Muscle of leg (tissue), 11 donors: ENCODE data around the gene SLC9A1. TPM values are rescaled to one million over a fixed set of nuclear protein-coding genes. Genes with fewer than 3 reads are reported as not detected.
A peak's percentile ranks its signal among the peaks of the same experiment; 100 is the strongest.

Source experiments
- DNase-seq: peaks from one replicate; pipeline ENCODE4 v3.0.0; 2013
- H3K27ac ChIP-seq: one replicate; pipeline ENCODE4 v1.5.1; 2013; ENCODE audit warnings: mild to moderate bottlenecking, low read length, control low read depth
- H3K27me3 ChIP-seq: one replicate; pipeline ENCODE4 v1.6.1; 2013; ENCODE audit warnings: low read length; ENCODE audit not compliant: control insufficient read depth, insufficient read depth
- H3K36me3 ChIP-seq: one replicate; pipeline ENCODE4 v1.6.1; 2013; ENCODE audit warnings: low read length; ENCODE audit not compliant: control insufficient read depth, insufficient read depth
- H3K4me1 ChIP-seq: one replicate; pipeline ENCODE4 v1.6.1; 2013; ENCODE audit warnings: low read length; ENCODE audit not compliant: control insufficient read depth, insufficient read depth
- H3K4me3 ChIP-seq: one replicate; pipeline ENCODE4 v1.5.1; 2013; ENCODE audit warnings: low read length, control low read depth
- H3K9me3 ChIP-seq: replicated peaks from 2 replicates; pipeline ENCODE4 v1.6.1; 2013; ENCODE audit warnings: low read depth, low read length; ENCODE audit not compliant: control insufficient read depth
- WGBS: methylation state at CpG from one replicate; pipeline ENCODE4 v1.1.5; 2013; ENCODE audit warnings: missing lambda C conversion rate; ENCODE audit not compliant: insufficient coverage; 5-methylcytosine and 5-hydroxymethylcytosine counted together
- polyA plus RNA-seq, 8 donors: library from polyadenylated mRNA; unstranded; fragments of 120-200 nt; gene quantifications; one replicate each; pipeline versions ENCODE4 v1.2.1 to v1.2.3, GENCODE V29; 2013; ENCODE audit warnings: inconsistent platforms in 1 of 8, low replicate concordance in 1 of 8; ENCODE audit not compliant: insufficient read length in 8 of 8, insufficient read depth in 1 of 8
- total RNA-seq: library from RNA; stranded (reverse); fragments of 120-200 nt; gene quantifications from one replicate; pipeline ENCODE4 v1.2.4, GENCODE V29; 2013

Gene SLC9A1
- total and polyA plus RNA-seq, 9 donors = 3.1 to 21.1 (median 16.4) TPM

DNA sequence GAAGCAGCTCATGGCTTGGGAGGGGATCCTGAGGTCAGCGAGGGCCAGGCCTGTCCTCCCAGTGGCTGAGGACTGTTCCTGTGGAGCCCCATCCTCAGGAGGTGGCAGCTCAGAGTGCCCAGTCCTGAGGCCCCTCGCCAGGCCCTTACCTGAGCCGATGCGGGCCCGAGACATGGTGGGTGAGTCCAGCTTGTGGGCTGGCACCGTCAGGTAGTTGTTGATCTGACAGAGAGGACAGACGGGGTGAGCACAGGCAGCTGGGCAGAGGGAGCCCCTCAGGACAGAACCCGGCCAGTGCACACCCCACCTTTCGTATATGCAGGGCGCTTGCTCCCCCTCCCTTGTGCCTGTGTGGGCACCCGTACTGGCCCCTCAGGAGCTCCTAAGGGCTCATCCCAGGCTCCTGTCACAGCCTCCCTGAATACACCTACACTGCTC lies 53.9 kb downstream of the SLC9A1 start:
- Histone ChIP-seq H3K4me1 (peaks cover 29% of the 10 kb centered on the region), H3K9me3 (no peaks in the 10 kb centered on the region), H3K27me3 (no peaks in the 10 kb centered on the region), H3K36me3 (peaks cover 20% of the 10 kb centered on the region), H3K27ac (no peak overlapping the region), H3K4me3 (no peak overlapping the region)
- DNase-seq = no peak
- 90% methylated on average over 11 of the region's 11 CpGs for WGBS

DNA sequence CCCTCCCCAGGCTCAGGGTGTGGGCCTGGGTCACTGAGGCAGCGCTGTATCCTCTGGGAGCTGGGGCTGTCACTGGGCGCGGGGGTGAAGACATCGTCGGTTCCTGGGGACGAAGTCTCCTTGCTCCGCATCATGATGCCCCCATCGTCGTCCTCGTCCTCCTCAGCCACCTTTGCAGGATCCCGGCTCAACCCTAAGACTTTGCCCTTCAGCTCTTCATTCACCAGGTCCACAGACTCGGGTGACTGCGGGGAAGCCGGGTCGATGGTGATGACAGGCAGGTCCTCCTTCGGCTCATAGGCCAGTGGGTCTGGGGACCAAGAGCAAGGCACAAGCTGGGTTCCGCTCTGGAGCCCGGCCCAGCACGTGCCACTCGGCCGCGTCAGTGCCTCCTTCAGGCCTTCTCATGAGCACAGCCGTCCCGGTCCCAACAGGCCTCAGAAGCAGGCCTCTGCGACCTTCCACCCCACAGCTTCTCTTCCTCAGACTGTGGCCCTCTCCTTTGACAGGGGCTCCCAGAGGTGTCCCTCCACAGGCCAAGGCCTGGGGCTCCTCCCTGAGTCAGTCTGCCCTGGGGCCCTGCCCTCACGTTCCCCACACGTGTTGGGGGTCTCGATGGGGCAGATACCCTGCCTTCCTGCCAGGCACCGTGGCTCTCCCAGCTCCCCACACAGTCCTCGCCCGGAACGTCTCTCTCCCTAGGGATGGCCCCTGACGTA lies 54.4 kb downstream of the SLC9A1 start:
- 79% methylated on average over 29 of the region's 33 CpGs for WGBS
- Histone ChIP-seq H3K36me3 (peaks cover 15% of the 10 kb centered on the region), H3K27ac (peak overlapping the region; percentile 78), H3K4me3 (no peak overlapping the region), H3K27me3 (no peaks in the 10 kb centered on the region), H3K4me1 (peaks cover 29% of the 10 kb centered on the region), H3K9me3 (no peaks in the 10 kb centered on the region)
- DNase-seq = no peak

DNA sequence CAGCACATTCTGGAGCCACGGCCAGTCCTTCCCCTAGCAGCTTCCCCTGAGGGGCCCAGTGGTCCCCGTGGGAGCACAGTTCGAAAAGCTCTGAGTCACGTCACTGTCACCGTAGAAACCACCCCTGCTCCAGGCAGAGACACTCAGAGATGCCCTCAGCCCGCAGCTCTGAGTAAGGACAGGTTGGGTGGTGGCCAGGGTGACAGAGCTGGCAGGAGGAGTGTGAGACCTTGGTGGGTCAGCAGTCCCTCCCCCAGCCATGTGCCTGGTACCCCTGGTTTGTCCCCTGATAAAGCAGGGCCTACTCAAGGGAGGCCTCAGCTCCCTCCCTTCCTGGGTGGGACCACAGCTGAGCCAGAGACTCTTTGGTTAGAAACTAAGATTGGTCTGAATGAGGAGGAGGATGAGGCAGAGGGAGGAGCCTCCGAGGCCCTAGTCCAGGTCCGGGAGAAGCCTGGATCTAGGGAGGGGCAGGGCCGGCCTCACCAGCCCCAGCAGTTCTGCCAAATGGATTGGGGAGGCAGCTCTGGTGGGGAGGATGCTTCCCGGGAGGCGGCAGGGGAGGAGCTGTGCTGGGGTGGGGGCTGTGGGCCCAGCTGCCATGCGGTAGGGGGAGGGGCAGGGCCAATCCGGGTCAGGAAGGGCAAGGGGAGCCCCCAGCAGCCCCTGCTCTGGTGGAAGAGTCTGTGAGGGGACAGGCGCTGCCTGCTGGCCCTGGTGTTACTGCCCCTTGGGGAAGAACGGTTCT lies 55.2 kb downstream of the SLC9A1 start:
- Histone ChIP-seq H3K27me3 (no peaks in the 10 kb centered on the region), H3K4me3 (no peak overlapping the region), H3K4me1 (peaks cover 29% of the 10 kb centered on the region), H3K9me3 (no peaks in the 10 kb centered on the region), H3K27ac (peak overlapping the region; percentile 78), H3K36me3 (peaks cover 11% of the 10 kb centered on the region)
- DNase-seq = peak; percentile 83
- WGBS = 27% methylated on average over 10 of the region's 15 CpGs

DNA sequence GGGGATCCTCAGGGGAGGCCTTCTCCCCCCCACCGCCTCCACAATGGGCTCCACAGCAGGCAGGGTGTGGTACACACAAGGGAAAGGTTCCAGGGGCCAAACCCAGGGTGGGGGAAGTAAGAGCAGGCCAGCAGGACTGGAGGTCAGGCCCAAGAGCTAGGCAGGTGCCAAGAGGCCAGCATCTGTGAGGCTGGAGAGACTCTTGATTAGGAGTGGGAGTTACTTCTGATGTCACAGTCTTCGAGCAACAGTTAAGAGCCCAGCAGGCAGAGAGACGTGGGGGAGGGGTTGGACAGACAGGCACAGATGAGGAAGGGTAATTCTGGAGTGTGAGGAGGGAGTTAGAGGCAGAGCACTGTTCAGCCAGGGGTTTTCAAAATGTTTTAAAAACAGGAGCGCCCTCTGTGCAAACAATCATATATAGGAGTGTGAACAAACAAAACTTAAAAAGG lies 55.8 kb downstream of the SLC9A1 start:
- no peak overlapping the region for H3K4me3 ChIP-seq
- no peaks in the 10 kb centered on the region for H3K27me3 ChIP-seq
- peaks cover 29% of the 10 kb centered on the region for H3K4me1 ChIP-seq
- DNase-seq = peak; percentile 90
- 7% methylated on average over 2 of the region's 4 CpGs for WGBS
- H3K27ac ChIP-seq = peak overlapping the region; percentile 78
- peaks cover 11% of the 10 kb centered on the region for H3K36me3 ChIP-seq
- H3K9me3 ChIP-seq = no peaks in the 10 kb centered on the region

DNA sequence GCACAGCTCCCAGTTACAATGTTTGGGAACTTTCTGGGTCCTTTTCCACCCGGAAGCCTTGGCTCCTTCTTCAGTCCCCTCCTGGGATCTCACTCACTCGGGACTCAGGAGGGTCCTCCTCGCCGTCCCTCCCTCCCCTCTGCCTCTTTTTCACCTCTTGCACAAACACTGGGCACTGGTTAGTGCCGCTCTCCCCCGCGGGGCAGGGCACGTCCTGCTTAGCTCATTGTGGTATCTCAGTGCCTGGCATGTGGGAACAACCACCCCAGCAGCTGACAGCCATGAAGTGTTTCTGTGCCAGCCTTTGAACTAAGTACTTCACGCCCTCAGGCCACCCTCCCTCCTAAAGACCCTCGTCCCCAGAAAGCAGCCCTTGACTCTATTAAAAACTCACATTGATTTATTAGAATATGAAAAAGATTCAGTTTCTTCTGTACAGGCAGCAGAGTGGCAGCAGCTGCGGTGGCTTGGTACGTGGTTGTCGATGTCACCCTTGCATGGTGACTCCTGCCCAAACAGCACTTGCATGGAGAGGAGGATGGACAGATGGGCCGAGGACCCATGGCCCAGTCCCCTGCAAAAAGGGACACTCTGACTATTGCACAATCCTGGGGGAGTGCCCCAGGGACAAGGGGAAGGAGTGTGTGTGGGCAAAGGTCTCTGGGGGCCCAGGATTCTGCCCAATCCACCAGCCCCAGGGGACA lies 56.3 kb downstream of the SLC9A1 start:
- WGBS = 70% methylated on average over 10 of the region's 14 CpGs
- Histone ChIP-seq H3K27me3 (no peaks in the 10 kb centered on the region), H3K4me1 (peaks cover 29% of the 10 kb centered on the region), H3K9me3 (no peaks in the 10 kb centered on the region), H3K4me3 (no peak overlapping the region), H3K36me3 (peaks cover 9% of the 10 kb centered on the region), H3K27ac (peak overlapping the region; percentile 78)
- DNase-seq = peak; percentile 25

DNA sequence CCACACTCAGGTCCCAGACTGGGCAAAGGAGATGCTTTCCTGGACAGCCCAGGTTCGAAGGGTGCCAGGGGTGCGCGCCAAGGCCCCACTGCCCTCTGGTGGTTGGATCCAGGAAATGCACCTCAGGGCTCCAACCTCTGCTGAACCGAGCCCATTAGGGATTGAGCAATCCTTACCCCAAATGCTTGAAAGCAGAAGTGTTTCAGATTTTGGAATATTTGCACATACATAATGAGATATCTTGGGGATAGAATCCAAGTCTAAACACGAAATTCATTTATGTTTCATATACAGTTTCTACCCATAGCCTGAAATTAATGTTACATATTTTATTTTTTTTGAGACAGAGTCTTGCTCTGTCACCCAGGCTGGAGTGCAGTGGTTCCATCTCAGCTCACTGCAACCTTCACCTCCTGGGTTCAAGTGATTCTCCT lies 57.4 kb downstream of the SLC9A1 start:
- no peaks in the 10 kb centered on the region for H3K9me3 ChIP-seq
- no peak overlapping the region for H3K4me3 ChIP-seq
- H3K36me3 ChIP-seq = peaks cover 8% of the 10 kb centered on the region
- no peak overlapping the region for H3K27ac ChIP-seq
- WGBS = 5% methylated on average over 3 of the region's 5 CpGs
- no peaks in the 10 kb centered on the region for H3K27me3 ChIP-seq
- DNase-seq = peak; percentile 83
- peaks cover 29% of the 10 kb centered on the region for H3K4me1 ChIP-seq

DNA sequence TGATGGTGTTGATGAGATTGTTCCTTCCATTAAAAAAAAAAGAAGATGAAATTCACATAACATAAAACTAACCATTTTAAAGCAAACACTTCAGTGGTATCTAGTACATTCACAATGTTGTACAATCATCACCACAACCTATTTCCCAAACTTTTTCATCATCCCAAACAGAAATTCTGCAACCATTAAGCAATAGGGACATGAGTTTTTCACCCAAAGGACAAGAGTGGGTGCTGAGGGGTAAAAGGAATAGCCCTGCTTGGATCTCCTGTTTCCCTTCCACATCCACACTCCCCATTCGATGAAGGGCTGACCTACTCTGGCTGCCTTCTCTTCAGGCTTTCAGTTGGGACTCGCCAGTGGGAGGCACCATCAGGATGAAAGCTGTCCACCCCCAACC lies 59.3 kb downstream of the SLC9A1 start:
- no peak for DNase-seq
- no peaks in the 10 kb centered on the region for H3K27me3 ChIP-seq
- H3K27ac ChIP-seq = no peak overlapping the region
- WGBS = no CpG with 5 or more reads among the region's 2 CpGs
- peaks cover 29% of the 10 kb centered on the region for H3K4me1 ChIP-seq
- no peaks in the 10 kb centered on the region for H3K9me3 ChIP-seq
- H3K36me3 ChIP-seq = peaks cover 5% of the 10 kb centered on the region
- no peak overlapping the region for H3K4me3 ChIP-seq

DNA sequence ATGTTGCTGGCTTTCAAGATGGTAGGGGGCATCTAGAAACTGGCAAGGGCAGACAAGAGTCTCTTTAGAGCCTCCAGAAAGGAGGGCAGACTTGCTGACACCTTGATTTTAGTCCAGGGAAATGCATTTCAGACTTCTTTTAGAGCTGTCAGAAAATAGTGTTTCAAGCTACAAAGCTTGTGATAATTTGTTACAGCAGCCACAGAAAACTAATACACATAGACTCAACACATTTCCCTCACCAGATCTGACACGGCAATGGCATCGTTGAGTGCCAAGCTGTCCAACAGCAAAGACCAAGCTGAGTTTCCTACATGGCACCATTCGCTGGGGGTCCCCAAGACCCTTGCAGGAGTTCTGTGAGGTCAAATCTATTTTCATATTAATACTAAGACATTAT lies 62.0 kb downstream of the SLC9A1 start:
- Histone ChIP-seq H3K4me1 (peaks cover 3% of the 10 kb centered on the region), H3K36me3 (no peaks in the 10 kb centered on the region), H3K27ac (no peak overlapping the region), H3K9me3 (no peaks in the 10 kb centered on the region), H3K4me3 (no peak overlapping the region), H3K27me3 (no peaks in the 10 kb centered on the region)
- no CpG with 5 or more reads among the region's 3 CpGs for WGBS
- DNase-seq = no peak

DNA sequence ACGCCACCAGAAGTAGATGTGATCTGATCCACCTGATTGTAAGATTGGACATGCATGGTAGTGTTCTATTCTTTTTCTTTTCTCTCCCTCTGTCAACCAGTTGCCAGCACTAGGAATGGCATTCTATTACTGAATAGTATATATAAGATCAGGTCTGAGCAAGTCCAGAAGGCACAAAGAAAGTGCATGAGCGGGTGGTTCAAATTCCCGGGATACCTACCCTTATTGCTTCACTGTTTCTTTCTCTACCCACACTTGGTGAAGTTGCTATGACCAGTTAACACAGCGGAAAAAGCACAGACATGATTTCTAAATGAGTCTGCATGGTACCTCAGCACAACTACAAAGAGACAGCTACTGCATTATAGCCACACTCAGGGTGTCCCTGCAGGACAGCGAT lies 64.0 kb downstream of the SLC9A1 start:
- 100% methylated on average over 2 of the region's 5 CpGs for WGBS
- Histone ChIP-seq H3K9me3 (no peaks in the 10 kb centered on the region), H3K27ac (no peak overlapping the region), H3K4me3 (no peak overlapping the region), H3K4me1 (no peaks in the 10 kb centered on the region), H3K36me3 (no peaks in the 10 kb centered on the region), H3K27me3 (no peaks in the 10 kb centered on the region)
- no peak for DNase-seq
